Ascending aorta (tissue), 2 donors: ENCODE results near the gene CEP85. TPM values are rescaled to one million over a fixed set of nuclear protein-coding genes. Genes with fewer than 3 reads are reported as not detected.
A peak's percentile ranks its signal among the peaks of the same experiment; 100 is the strongest.

Experiments used
- DNase-seq, 2 donors: peaks; one replicate each; pipeline ENCODE4 v3.0.0-alpha.2; 2019; ENCODE audit warnings: low spot score in 2 of 2
- H3K27ac ChIP-seq, 2 donors: fragments of 200-600 bp; sonication (generic); one replicate each; pipeline ENCODE4 v1.5.1; 2016 to 2017; ENCODE audit warnings: mild to moderate bottlenecking in 1 of 2
- H3K27me3 ChIP-seq: fragments of 200-600 bp; sonication (generic); one replicate; pipeline ENCODE4 v1.5.1; 2017
- H3K36me3 ChIP-seq, 2 donors: fragments of 200-600 bp; sonication (generic); one replicate each; pipeline ENCODE4 v1.5.1; 2016
- H3K4me1 ChIP-seq, 2 donors: fragments of 200-600 bp; sonication (generic); one replicate each; pipeline ENCODE4 v1.5.1; 2016 to 2017; ENCODE audit warnings: mild to moderate bottlenecking in 1 of 2
- H3K4me3 ChIP-seq, 2 donors: fragments of 200-600 bp; sonication (generic); one replicate each; pipeline ENCODE4 v1.5.1; 2016 to 2017; ENCODE audit warnings: mild to moderate bottlenecking in 1 of 2
- H3K9me3 ChIP-seq, 2 donors: fragments of 200-600 bp; sonication (generic); one replicate each; pipeline ENCODE4 v1.5.1; 2016
- intact Hi-C: fragments of 100-400 bp; cut with DNase I; formaldehyde crosslinking; loops from one replicate; pipeline ENCODE4 v1.15.1; 2023
- total RNA-seq: library from RNA; depleted of rRNA; stranded (reverse); fragments of >200 nt; gene quantifications from one replicate; pipeline ENCODE4 v1.1.0, GENCODE V29; 2016
- TF ChIP-seq, protein P1 (sequence below), 3 experiments: fragments of 200-600 bp in 2 of 3; fragments of 450-650 bp in 1 of 3; sonication (generic) in 2 of 3; IDR thresholded peaks; one replicate each; pipeline ENCODE4 v1.5.1; 2016 to 2019; ENCODE audit warnings: antibody characterized with exemption in 3 of 3, mild to moderate bottlenecking in 1 of 3, moderate library complexity in 1 of 3

Gene CEP85
- total RNA-seq, 1 donor from 2014 or later: 5.0 TPM

DNA sequence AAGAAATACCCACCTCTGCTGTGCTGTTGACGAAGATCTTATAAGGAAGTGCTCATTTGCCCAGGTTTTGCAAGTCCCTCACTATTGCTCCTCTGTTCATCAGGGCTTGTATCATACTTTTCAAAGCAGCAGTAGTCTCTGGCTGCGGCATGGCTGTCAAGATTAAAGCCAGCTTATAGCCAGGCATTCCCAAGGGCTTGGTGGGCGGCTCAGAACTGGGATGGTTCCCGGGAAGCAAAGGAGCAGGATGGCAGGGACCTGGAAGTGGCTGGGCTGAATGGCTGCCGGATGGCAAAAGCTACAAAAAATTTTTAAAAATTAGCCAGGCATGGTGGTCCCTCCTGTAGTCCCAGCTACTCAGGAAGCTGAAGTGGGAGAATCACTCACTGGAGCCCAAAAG is 29.2 kb downstream of the CEP85 start:
- TF ChIP-seq, protein P1, sequence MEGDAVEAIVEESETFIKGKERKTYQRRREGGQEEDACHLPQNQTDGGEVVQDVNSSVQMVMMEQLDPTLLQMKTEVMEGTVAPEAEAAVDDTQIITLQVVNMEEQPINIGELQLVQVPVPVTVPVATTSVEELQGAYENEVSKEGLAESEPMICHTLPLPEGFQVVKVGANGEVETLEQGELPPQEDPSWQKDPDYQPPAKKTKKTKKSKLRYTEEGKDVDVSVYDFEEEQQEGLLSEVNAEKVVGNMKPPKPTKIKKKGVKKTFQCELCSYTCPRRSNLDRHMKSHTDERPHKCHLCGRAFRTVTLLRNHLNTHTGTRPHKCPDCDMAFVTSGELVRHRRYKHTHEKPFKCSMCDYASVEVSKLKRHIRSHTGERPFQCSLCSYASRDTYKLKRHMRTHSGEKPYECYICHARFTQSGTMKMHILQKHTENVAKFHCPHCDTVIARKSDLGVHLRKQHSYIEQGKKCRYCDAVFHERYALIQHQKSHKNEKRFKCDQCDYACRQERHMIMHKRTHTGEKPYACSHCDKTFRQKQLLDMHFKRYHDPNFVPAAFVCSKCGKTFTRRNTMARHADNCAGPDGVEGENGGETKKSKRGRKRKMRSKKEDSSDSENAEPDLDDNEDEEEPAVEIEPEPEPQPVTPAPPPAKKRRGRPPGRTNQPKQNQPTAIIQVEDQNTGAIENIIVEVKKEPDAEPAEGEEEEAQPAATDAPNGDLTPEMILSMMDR (IDR thresholded peaks at IDR 0.05): no peak
- no peaks in the 10 kb centered on the region for H3K4me1 ChIP-seq
- peaks cover 8 to 11% of the 10 kb centered on the region in 2 donors for H3K36me3 ChIP-seq
- no peaks in the 10 kb centered on the region for H3K9me3 ChIP-seq
- H3K4me3 ChIP-seq: no peak overlapping the region
- H3K27me3 ChIP-seq: no peaks in the 10 kb centered on the region
- no peak for DNase-seq
- intact Hi-C loops: no loop called here
- no peak overlapping the region for H3K27ac ChIP-seq

DNA sequence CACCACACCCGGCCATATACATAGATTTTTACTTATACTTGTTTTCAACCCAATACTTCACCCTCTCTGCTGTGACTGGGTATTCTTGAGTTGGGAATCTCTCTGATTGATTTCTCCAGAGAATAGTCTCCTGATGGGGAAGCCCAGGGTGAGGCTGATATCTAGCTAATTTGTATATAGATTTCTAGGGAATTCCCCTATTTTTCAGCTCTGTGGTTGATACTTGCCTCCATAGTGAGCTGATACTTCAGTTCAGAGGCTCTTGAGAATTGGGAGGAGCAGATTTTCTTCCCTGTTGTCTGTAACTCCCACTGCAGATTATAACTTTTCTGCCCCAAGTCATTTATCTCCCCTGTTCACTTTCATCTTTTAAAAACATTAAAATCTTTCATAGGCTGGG is 31.4 kb downstream of the CEP85 start:
- Histone ChIP-seq H3K9me3 (no peaks in the 10 kb centered on the region), H3K4me1 (no peaks in the 10 kb centered on the region), H3K27ac (no peak overlapping the region), H3K4me3 (no peak overlapping the region), H3K27me3 (no peaks in the 10 kb centered on the region), H3K36me3 (peaks cover 5 to 15% of the 10 kb centered on the region in 2 donors)
- no peak for DNase-seq
- intact Hi-C loops: no loop called here
- TF ChIP-seq, protein P1 (IDR thresholded peaks at IDR 0.05): no peak

DNA sequence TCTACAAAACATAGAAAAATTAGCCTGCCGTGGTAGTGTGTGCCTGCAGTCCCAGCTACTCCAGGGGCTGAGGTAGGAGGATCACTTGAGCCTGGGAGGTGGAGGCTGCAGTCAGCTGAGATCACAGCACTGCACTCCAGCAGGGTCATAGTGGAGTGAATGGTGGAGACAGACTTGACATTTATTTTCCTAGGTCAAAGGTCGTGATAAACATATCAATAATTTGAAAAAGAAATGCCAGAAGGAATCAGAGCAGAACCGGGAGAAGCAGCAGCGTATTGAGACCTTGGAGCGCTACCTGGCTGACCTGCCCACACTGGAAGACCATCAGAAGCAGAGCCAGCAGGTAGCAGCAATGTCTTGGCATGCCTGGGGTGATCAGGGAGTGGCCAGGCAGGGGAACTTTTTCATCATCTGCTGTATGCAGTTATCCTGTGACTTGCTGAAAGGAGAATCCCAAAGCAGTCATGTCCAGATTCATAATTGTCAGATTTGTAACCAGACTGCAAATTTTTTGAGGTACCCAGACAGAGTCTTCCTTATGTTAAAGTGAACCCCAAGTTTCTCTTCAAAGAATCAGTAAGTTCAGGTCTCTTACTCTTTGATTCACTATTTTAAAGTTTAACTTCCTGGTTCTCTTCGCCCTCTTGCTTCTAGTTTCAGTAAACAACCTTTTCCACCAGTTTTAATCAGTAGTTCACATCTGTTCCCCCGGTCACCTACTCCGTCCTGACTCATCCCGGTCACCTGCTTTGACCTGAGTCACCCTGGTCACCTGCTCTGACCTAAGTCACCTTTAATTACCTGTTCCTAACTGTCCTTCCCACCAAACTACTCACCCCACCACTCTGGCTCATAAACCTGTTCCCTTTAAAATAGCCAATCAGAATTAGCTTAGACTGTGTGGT is 34.5 kb downstream of the CEP85 start:
- H3K27me3 ChIP-seq: no peaks in the 10 kb centered on the region
- no peaks in the 10 kb centered on the region for H3K4me1 ChIP-seq
- H3K4me3 ChIP-seq: no peak overlapping the region
- no peaks in the 10 kb centered on the region for H3K9me3 ChIP-seq
- peaks cover 5 to 10% of the 10 kb centered on the region in 2 donors for H3K36me3 ChIP-seq
- H3K27ac ChIP-seq: no peak overlapping the region
- intact Hi-C loops: no loop called here
- TF ChIP-seq, protein P1 (IDR thresholded peaks at IDR 0.05): no peak
- DNase-seq: no peak

DNA sequence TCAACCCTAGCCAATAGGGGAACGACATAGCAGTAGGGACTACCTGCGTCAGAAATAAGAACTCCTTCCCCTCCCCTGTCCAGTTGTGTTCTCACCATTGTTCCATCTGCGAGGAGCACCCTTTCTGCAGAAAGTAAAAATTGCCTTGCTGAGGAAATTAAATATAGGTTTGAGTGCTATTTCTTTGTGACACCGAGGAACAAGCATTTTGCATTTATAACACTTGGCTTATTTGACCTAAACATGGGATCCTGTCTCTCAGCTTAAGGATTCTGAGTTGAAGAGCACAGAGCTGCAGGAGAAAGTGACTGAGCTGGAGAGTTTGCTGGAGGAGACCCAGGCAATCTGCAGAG is 35.2 kb downstream of the CEP85 start:
- Histone ChIP-seq H3K36me3 (peaks cover 5 to 10% of the 10 kb centered on the region in 2 donors), H3K27me3 (no peaks in the 10 kb centered on the region), H3K4me3 (no peak overlapping the region), H3K4me1 (no peaks in the 10 kb centered on the region), H3K27ac (no peak overlapping the region), H3K9me3 (no peaks in the 10 kb centered on the region)
- DNase-seq: no peak
- TF ChIP-seq, protein P1 (IDR thresholded peaks at IDR 0.05): no peak
- intact Hi-C loops: no loop called here

DNA sequence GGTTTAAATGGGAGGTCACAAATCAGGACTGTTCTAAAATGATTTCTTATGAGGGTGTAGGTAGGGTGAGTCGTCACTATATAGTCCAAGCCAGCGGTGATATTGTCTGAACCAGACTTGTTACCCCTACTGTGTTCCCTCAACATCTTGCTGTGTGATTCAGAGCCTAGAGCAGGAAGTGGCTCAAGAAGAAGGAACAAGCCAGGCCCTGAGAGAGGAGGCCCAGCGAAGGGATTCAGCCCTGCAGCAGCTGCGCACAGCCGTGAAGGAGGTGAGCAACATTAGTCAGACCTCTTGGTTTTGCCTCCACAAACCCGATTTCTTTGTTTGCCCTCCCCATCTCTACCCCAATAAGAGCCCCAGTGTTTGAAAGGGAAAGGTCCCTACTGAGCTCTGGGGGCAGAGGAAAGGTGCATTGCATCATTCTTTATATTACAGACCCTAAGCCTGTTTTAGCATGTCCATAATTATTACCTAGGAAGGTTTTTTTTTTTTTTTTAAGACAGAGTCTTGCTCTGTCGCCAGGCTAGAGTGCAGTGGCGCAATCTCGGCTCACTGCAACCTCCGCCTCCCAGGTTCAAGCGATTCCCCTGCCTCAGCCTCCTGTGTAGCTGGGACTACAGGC is 40.9 kb downstream of the CEP85 start:
- H3K27ac ChIP-seq: peak overlapping the region; percentile 90 to 99
- no peaks in the 10 kb centered on the region for H3K27me3 ChIP-seq
- peaks cover 0 to 3% of the 10 kb centered on the region in 2 donors for H3K36me3 ChIP-seq
- peaks cover 20 to 37% of the 10 kb centered on the region in 2 donors for H3K4me1 ChIP-seq
- no peak overlapping the region for H3K4me3 ChIP-seq
- intact Hi-C loops: loop anchor here (1.0 kb wide), 1 partner anchor 46 kb away; no protein-coding TSS in a partner anchor
- TF ChIP-seq, protein P1 (IDR thresholded peaks at IDR 0.05): no peak
- H3K9me3 ChIP-seq: no peaks in the 10 kb centered on the region
- no peak for DNase-seq
